Measurements from ENCODE around the gene LNP1.

DNA sequence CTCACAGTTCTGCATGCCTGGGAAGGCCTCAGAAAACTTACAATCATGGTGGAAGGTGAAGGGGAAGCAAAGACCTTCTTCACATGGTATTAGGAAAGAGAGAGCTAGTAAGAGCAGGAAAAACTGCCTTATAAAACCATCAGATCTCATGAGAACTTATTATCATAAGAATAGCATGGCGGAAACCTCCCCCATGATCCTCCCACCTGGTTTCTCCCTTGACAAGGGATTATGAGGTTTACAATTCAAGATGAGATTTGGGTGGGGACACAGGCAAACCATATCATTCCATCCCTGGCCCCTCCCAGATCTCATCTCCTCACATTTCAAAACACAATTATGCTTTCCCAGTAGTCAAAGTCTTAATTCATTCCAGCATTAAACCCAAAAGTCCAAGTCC, 56.5 kb downstream of the LNP1 start:
- TF ChIP-seq POLR2AphosphoS5 (IDR thresholded peaks at IDR 0.05) (no peak), CTCF (IDR thresholded peaks at IDR 0.05) (no peak), POLR2A (IDR thresholded peaks at IDR 0.05) (no peak)
